Inflammatory macrophage treated with lipopolysaccharide for 4 hours (primary cell): ENCODE results near the gene PRKAG1.

Experiments
- DNase-seq: peaks from one replicate; pipeline ENCODE4 v3.0.0-alpha.2; 2020

PRKAG1 gene

DNA sequence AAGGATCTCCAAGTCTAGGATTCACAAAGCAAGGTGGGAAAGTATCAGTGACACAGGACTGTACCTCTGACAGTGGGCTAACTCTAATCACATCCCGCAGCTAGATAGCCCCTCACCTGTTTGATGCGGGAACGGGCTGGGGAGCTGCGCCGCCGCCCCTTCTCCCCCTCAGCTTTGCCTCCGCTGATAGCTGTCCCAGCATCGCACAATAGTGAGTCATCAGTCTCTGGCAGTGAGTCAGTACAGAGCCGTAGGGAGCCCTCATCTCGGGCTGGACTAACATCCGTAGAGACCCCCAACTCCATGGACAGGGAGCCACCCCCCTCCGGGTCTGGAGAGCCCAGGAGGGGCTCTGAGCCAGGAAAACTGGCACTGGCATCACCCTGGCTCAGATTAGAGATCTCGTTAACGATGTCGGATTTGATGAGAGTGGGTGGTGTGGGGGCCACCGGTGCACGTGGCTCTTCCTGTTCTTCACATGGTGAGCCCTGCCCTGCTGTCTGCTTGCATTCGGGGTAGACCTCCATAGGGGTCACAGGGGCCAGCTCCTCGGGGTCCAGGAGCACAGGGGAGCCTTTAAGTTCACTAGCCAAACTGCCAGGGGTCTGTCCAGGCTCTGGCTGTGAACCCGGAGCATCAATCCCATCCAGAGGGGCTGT lies 31.1 kb upstream of the PRKAG1 start:
- DNase-seq, result no peak

DNA sequence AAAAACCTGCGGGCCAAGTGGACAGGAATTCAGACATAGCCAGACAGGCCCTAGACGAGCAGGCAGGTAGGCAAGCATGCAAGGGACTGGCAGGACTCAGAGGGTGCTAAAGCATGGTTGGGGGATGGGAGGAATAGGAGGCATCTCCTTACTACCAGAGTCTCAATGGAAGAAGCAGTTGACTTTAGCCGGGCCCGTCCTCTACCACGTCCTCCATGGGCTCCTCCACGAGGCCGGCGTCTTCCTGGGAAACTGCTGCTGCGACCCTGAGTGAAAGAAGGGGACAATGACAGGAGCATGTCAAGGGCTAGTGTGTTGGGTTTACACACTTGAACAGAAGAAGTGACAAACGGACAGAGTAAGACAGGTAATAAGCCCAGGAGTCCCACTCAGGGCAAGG lies 30.4 kb upstream of the PRKAG1 start:
- no peak for DNase-seq

DNA sequence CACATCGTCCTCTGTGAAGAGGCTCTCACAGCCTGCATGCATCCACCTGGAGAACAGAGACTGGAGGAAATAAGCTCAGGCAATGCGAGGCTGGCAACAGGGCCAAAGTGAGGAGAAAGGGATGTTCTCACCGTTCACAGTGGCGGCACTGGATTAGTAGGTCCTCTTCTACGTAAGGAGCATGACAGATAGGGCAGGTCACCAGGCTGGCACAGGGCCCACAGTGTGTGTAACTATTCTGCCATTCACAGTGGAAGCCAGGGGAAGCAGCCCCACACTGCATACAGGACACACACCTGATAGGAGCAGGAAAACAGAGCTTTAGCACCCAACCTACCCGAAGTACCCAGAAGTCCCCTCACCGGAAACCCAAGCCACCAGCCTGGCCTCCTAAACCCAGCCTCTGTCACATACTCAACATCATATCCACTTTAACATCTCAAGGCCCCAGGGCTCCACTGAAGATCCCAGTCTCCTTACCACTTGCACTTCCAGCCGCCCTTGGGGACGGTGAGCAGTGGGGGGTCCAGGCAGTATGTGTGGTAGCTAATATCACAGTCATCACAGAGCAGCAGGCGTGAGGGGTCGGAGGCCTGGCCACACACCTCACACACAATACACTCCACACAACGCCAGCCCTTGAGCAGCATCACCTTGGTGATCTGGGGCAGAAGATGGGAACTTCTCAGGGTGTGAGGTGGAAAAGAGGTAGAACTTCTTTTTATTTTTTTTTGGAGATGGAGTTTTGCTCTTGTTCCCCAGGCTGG lies 27.7 kb upstream of the PRKAG1 start:
- DNase-seq, result no peak

DNA sequence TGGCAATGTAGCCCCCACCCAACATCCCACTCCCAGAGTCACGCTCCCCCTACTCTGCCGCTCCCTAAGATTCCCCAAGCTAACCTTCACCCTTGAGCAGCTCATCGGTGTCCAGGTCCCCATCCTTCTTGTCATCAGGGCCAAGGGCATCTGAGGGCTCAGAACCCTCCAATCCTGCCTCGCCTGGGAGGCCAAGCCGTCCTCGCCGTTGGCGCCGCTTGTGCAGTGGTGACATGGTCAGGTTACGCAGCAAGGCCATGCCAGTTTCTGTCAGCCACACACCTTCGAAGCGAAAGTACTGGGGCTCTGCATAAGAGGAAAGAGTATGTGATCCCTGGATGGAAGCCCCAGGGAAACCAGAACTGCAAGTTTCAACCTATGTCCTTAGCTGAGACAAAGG lies 26.1 kb upstream of the PRKAG1 start:
- no peak for DNase-seq

GRCh38 chr12:49043856-49044258 lies 25.3 kb upstream of the PRKAG1 start:
- peak; percentile 71 for DNase-seq

- DNase-seq, result no peak
These were observed 24.7 kb upstream of the PRKAG1 start for GRCh38 chr12:49043241-49043640.

DNA sequence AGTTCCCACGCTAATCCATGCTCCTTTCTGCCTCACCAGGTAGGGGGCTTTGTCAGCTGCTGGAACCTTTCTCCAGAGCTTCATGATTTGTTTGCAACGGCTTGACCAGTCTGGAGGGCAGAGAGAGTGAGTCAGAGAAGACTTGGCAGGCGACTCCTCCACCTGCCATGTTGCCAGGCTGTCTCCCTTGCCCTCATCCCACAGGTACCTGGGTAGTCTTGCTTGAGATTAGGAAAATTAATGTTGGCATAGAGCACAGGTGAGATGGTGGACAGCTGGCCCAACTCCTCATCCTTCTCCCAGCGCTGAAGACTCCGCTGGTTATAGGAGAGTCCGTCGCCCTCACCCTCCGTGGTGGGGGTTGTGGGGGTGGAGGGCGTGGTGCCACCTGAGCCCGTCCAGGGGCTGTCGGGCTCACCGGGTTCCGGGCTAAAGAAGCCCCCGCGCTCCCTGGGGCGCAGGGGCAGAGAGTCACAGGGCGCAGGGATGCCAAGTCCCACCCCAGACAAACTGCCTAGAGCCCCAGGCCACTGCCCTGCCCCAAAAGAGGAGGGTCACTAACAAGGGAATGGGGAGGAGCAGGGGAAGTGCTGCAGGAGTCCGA lies 23.4 kb upstream of the PRKAG1 start:
- no peak for DNase-seq

DNA sequence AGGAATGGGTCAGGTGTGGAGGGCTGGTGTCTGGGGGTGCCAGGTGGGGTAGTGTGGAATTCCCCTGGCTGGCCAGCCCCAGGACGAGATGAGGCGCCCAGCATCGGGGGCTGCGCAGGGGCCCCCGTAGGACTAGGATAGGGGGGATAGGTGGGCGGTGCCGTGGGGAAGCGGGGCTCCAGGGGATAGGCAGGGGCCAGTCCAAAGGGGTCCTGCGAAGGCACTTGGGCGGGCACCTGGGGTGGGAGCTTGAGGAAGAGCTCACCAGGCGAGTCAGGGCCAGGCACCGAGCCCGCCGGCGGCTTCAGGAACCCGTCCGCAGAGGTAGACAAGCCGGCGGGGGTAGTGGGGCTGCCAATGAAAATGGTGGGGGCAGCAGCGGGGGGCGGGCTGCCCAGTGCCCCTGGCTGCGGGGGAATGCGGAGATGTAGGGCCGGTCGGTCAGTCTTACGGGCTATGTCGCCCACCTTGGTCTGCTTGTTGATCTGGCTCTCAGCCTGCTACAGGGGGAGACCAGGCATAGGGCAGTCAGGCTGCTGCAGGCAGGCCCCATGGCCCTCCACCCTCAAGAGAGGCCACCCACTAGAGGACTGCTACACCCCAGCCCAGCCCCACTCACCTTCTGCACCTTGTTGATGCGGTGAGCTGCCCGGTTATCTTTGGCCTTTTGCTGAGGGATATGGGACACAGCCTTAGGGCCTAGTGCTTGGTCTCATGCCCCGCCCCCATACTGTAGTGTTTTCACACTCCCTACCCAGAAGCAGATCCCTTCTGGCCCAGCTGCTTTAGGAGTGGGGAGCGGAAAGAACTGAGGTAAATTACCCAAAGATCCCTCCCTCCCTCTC lies 22.7 kb upstream of the PRKAG1 start:
- no peak for DNase-seq

DNA sequence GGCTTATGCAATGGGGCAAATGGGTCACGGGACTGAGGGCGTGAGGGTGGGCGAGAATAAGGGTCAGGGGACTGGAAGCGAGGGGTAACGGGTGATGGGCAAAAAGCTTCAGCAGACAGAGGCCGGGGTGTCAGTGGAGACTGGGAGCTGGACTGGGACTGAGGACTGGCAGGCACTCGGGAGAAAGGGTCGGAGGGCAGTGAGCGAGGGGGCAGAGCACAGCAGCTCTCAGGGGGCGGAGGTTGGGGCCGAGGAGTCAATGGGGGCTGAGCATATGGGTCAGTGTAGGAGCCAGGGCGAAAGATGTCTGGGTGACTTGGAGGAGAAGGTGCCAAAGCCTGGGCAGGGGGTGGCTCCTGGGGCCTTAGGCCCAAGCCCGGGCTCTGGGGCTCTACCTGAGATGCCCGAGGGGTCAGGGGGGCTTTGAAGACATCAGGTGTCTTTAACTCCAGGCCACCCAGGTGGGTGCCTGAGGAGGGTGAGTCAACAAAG lies 21.8 kb upstream of the PRKAG1 start:
- no peak for DNase-seq

- DNase-seq, result no peak
These were observed 21.1 kb upstream of the PRKAG1 start for GRCh38 chr12:49039421-49040363.

DNA sequence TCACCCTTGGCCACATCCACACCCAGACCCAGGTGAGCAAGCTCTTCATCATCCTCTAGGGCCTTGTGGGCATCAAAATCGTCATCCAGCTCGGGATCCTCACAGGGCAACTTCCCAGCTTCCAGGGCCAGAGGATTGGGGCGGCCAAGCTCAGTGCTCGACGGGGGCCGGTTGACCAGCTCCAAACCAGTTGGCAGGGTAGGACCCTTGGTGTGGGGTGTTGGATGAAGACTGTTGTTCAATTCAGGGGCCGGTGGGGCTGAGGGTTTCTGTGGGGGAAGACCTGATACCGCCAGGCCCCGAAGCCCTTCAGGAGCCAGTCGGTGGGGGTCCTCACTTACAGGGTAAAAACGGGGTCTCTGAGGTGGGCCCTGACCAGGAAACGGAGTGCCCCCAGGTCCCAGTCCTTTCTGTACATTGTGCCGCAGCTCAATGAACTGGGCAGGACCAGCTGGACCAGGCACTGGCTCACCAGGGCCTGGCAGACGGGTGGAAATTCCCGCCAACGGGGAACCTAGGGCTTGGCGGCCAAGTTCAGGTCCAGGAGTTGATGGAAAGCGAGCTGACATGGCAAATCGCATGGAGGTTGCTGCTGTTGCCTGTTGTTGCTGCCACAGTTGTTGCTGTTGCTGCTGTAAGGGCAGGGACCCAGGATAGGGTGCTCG lies 19.8 kb upstream of the PRKAG1 start:
- no peak for DNase-seq

DNA sequence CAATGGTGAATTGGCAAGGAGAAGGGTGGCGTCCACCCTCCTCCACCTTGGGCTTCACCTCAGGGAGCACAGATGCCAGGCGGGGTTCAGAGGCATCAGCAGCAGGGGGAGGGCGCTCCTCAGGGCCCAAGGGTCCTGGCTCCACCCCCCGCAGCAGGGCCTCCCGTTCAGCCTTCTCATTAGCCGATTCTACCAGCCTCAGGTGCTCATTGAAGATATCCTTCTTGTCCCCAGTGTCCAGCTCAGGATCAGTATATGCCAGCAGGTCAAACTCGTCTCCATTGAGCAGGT lies 19.3 kb upstream of the PRKAG1 start:
- no peak for DNase-seq

DNA sequence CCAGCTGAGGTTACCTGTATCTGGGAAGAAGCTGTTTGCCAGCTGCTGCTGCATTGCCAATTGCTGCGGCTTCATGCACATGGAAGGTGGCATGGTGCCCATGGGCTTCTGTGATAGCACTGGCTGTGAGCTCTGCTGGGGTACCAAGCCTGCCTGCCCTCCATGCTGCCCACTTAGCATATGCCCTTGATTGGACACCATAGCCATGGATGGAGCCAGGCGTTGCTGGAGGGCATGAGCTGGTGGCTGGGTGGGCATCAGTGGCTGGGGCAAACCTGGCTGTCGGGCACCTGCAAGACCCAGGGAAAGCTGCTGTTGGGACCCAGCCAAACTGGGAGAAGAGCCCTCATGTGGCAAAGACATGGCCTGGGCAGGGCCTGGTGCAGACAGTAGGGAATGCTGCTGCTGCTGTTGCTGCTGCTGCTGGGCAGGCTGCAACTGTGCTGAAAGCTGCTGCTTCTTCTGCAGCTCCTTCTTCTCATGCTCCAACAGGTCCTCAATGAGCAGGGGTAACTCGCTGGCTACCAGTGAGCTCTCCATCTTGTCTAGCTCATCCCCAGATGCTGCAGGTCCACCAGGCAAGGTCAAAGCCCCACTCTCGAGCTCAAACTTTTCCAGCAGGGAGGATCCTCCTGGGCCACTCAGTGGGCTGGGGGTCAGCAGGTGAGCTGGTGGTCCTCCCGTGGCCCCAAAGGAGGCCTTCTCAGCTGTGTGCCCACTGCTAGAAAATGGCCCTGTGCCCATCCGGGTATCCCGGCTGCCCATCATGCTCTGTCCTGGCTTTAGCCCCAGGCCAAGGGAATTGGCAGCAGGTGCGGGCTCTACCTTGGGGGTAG lies 18.8 kb upstream of the PRKAG1 start:
- no peak for DNase-seq

GRCh38 chr12:49036029-49036428 lies 17.5 kb upstream of the PRKAG1 start:
- DNase-seq, result no peak

- no peak for DNase-seq
These were observed 15.7 kb upstream of the PRKAG1 start for GRCh38 chr12:49034286-49034622.

- DNase-seq, result no peak
These were observed 15.2 kb upstream of the PRKAG1 start for GRCh38 chr12:49033611-49034285.

DNA sequence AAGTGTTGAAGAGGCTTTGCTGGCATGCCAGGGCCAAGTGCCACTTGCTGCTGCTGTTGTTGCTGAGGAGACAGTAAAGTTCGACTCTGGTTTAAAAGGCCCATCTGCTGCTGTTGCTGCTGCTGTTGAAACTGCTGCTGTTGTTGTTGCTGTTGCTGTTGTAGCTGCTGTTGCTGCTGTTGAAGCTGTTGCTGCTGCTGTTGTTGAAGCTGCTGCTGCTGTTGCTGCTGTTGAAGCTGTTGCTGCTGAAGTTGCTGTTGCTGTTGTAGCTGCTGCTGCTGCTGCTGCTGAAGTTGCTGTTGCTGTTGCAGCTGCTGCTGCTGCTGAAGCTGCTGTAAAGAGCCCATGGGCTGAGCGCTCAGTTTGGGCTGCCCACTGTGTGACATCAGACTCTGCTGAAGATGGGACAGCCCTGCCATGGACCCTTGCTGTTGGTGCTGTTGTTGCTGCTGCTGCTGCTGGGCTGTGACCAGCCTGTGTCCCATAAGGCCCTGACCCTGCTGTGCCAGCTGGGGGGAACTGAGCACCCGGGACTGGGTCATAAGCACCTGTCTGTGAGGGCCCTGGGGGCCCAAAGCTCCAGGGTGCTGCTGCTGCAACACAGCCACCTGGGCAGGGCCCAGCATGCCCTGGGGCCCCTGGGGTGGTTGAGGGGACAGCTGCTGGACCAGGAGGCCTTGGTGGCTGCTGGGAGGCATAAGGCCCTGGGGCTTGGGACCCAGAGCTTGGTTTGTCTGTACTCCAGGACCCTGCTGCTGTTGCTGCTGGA lies 14.3 kb upstream of the PRKAG1 start:
- DNase-seq, result no peak

- no peak for DNase-seq
These were observed 13.7 kb upstream of the PRKAG1 start for GRCh38 chr12:49032276-49032675.

GRCh38 chr12:49031573-49032161 lies 13.1 kb upstream of the PRKAG1 start:
- no peak for DNase-seq
